GM12878 (cell line): ENCODE results near the gene OR13C3. TPM values are rescaled to one million over a fixed set of nuclear protein-coding genes. Genes with fewer than 3 reads are reported as not detected.

Experiments used
- ATAC-seq: fragments of 200-7000 bp; cut with Tn5 transposase; 3 replicates; pipeline ENCODE4 v1.9.1; 2020; ENCODE audit warnings: mild to moderate bottlenecking, moderate library complexity
- Bru-seq: library from RNA; stranded (reverse); fragments of 400-500 nt; gene quantifications from one replicate; lab custom pipeline; 2021; lab: Mats Ljungman, UMichigan
- BruChase-seq, 2 experiments: library from RNA; stranded (reverse); fragments of 400-500 nt; gene quantifications; one replicate each; lab custom pipeline; 2021; lab: Mats Ljungman, UMichigan
- BruUV-seq: library from RNA; stranded (reverse); fragments of 400-500 nt; replicated peaks from 2 replicates; lab custom pipeline; 2021; lab: Mats Ljungman, UMichigan
- CTCF ChIA-PET: fragments of 300-600 bp; sonication (Branson Sonifier 250); formaldehyde crosslinking; extraction: SDS; loops from one replicate; lab custom pipeline; 2021; ENCODE audit warnings: inconsistent platforms; lab: Yijun Ruan, JAX
- POLR2A ChIA-PET: fragments of 350-600 bp; formaldehyde crosslinking; extraction: SDS; loops from one replicate; lab custom pipeline; 2021; ENCODE audit warnings: inconsistent platforms; lab: Charles Lee
- RAD21 ChIA-PET: fragments of 300-600 bp; sonication (Branson Sonifier 250); formaldehyde crosslinking; loops from one replicate; lab custom pipeline; 2023; ENCODE audit warnings: antibody characterized with exemption; ENCODE audit not compliant: unreplicated experiment; lab: Charles Lee
- SMC1A ChIA-PET: fragments of 300-600 bp; sonication (Branson Sonifier 250); formaldehyde crosslinking; loops from one replicate; lab custom pipeline; 2023; ENCODE audit not compliant: unreplicated experiment, uncharacterized antibody; lab: Charles Lee
- DNase-seq: peaks from one replicate; pipeline ENCODE4 v3.0.0-alpha.2; 2011; ENCODE audit warnings: low read depth, low spot score
- FAIRE-seq: peaks from 3 replicates; lab custom pipeline; 2011; peaks lifted over from hg19 to GRCh38; lab: Jason Lieb, UNC
- H2AFZ ChIP-seq: 2 replicates; pipeline ENCODE4 v1.6.0; 2011; ENCODE audit warnings: low read depth, low read length, control low read depth; ENCODE audit not compliant: control insufficient read depth
- H3K27ac ChIP-seq: 2 replicates; pipeline ENCODE4 v1.5.1; 2011; ENCODE audit warnings: control low read depth; ENCODE audit not compliant: control insufficient read depth, insufficient read depth
- H3K27me3 ChIP-seq, 2 experiments: replicated peaks in 1 of 2; 2 replicates each; pipeline versions ENCODE4 v1.6.0 to v1.6.1; 2011; ENCODE audit warnings: low read length in 1 of 2; ENCODE audit not compliant: control insufficient read depth in 2 of 2, insufficient read depth in 2 of 2
- H3K36me3 ChIP-seq, 2 experiments: 2 replicates each; pipeline ENCODE4 v1.5.1; 2011; ENCODE audit warnings: low read length in 1 of 2; ENCODE audit not compliant: control insufficient read depth in 2 of 2, insufficient read depth in 2 of 2
- H3K4me1 ChIP-seq: 2 replicates; pipeline ENCODE4 v1.6.1; 2011; ENCODE audit warnings: mild to moderate bottlenecking, low read length, moderate library complexity, mixed read lengths; ENCODE audit not compliant: control insufficient read depth, insufficient read depth
- H3K4me2 ChIP-seq: 2 replicates; pipeline ENCODE4 v1.6.0; 2011; ENCODE audit warnings: control low read depth; ENCODE audit not compliant: control insufficient read depth, insufficient read depth
- H3K4me3 ChIP-seq: fragments of 200-600 bp; sonication (generic); 2 replicates; pipeline ENCODE4 v1.5.1; 2016
- H3K79me2 ChIP-seq: 2 replicates; pipeline ENCODE4 v1.6.0; 2011; ENCODE audit warnings: low read length; ENCODE audit not compliant: control insufficient read depth, insufficient read depth
- H3K9ac ChIP-seq: 2 replicates; pipeline ENCODE4 v1.8.0; 2011; ENCODE audit warnings: low read length, control low read depth, mixed read lengths; ENCODE audit not compliant: control insufficient read depth, insufficient read depth
- H3K9me3 ChIP-seq: replicated peaks from 3 replicates; pipeline ENCODE4 v1.5.1; 2011; ENCODE audit warnings: mild to moderate bottlenecking, low read length; ENCODE audit not compliant: control insufficient read depth, insufficient read depth
- H4K20me1 ChIP-seq: 2 replicates; pipeline ENCODE4 v1.6.0; 2011; ENCODE audit not compliant: control insufficient read depth, insufficient read depth
- ASH2L ChIP-seq: fragments of 300-600, 200-600 bp; sonication (generic); IDR thresholded peaks from 2 replicates; pipeline ENCODE4 v1.6.1; 2017; ENCODE audit warnings: low read depth, mild to moderate bottlenecking, borderline replicate concordance
- BCL11A ChIP-seq: IDR thresholded peaks from 2 replicates; pipeline ENCODE4 v1.6.1; 2011; ENCODE audit warnings: low read depth, low read length
- JUNB ChIP-seq: IDR thresholded peaks from 2 replicates; pipeline ENCODE4 v1.6.1; 2016; ENCODE audit warnings: antibody characterized with exemption, mild to moderate bottlenecking
- MXI1 ChIP-seq: fragments of 150-350 bp; IDR thresholded peaks from 2 replicates; pipeline ENCODE4 v1.6.1; 2011; ENCODE audit warnings: low read depth, mild to moderate bottlenecking, inconsistent platforms, low read length, improper control_type of control experiment
- NR2C2 ChIP-seq: IDR thresholded peaks from 2 replicates; pipeline ENCODE4 v1.6.1; 2011; ENCODE audit warnings: borderline replicate concordance, low read depth; ENCODE audit not compliant: control insufficient read depth, insufficient read length
- RAD21 ChIP-seq: IDR thresholded peaks from 2 replicates; pipeline ENCODE4 v1.6.1; 2011; ENCODE audit warnings: mild to moderate bottlenecking, low read depth, low read length, moderate library complexity; ENCODE audit not compliant: insufficient read depth
- RELA ChIP-seq: fragments of 450-650 bp; IDR thresholded peaks from 2 replicates; pipeline ENCODE4 v1.8.0; 2014; ENCODE audit warnings: borderline replicate concordance; ENCODE audit not compliant: partially characterized antibody
- SPI1 ChIP-seq: IDR thresholded peaks from 2 replicates; pipeline ENCODE4 v1.6.1; 2011; ENCODE audit warnings: low read depth, mild to moderate bottlenecking, low read length, moderate library complexity, borderline replicate concordance; ENCODE audit not compliant: insufficient read depth
- SREBF2 ChIP-seq: IDR thresholded peaks from 2 replicates; pipeline ENCODE4 v1.6.1; 2012; ENCODE audit warnings: mild to moderate bottlenecking, low read length
- SUPT20H ChIP-seq: IDR thresholded peaks from 2 replicates; pipeline ENCODE4 v1.6.1; 2011; ENCODE audit warnings: low read depth, mild to moderate bottlenecking, low read length, moderate library complexity, borderline replicate concordance; ENCODE audit not compliant: control insufficient read depth
- ZZZ3 ChIP-seq: IDR thresholded peaks from 2 replicates; pipeline ENCODE4 v1.6.1; 2011; ENCODE audit warnings: low read depth; ENCODE audit not compliant: control insufficient read depth, insufficient read length
- WGBS: methylation state at CpG from one replicate; pipeline ENCODE4 v1.1.6; 2016; ENCODE audit warnings: low lambda C conversion rate; ENCODE audit not compliant: insufficient replicate concordance, insufficient coverage; ENCODE audit errors: missing lambda C conversion rate; 5-methylcytosine and 5-hydroxymethylcytosine counted together
- in situ Hi-C: fragments of 300-500 bp; cut with MboI; formaldehyde crosslinking; loops from 9 replicates; pipeline ENCODE4 v1.14.3; 2018; ENCODE audit warnings: mixed read lengths
- intact Hi-C: fragments of 100-400 bp; cut with micrococcal nuclease; formaldehyde crosslinking; loops from one replicate; pipeline ENCODE4 v1.14.2; 2022; ENCODE audit not compliant: unreplicated experiment
- long read RNA-seq, 2 experiments: library from polyadenylated mRNA; unstranded; transcript quantifications; one replicate each; pipeline ENCODE4 v2.0.0, GENCODE V29; 2019 to 2020
- polyA minus RNA-seq, 3 experiments: library from RNA; depleted of rRNA, polyadenylated mRNA; stranded (reverse); fragments of >200 nt; gene quantifications; 2 replicates each; pipeline ENCODE4 v1.2.3, GENCODE V29; 2011
- polyA plus RNA-seq, 11 experiments: library from polyadenylated mRNA; depleted of rRNA in 4 of 11; unstranded in 6 of 11; stranded (reverse) in 5 of 11; fragments of >200 nt; fragmentation: Nextera tagmentation in 4 of 11; fragmentation: Illumina TruSeq in 1 of 11; extraction: Ambion mirVana in 4 of 11; extraction: Trizol in 1 of 11; gene quantifications; 1 replicate in 1 of 11; 2 replicates in 10 of 11; pipeline versions ENCODE4 v1.2.1 to v1.2.3, GENCODE V29; 2011 to 2016; ENCODE audit warnings: inconsistent platforms in 2 of 11, missing spikeins in 2 of 11, low read depth in 1 of 11
- total RNA-seq, 4 experiments: library from RNA; depleted of rRNA in 3 of 4; stranded (reverse); fragments of >200 nt in 3 of 4; fragmentation: Illumina TruSeq in 1 of 4; extraction: Trizol in 1 of 4; gene quantifications; 2 replicates each; pipeline versions ENCODE4 v1.2.1 to v1.2.3, GENCODE V29; 2013 to 2021
- TF ChIP-seq, protein P1 (sequence below): fragments of 450-650 bp; formaldehyde crosslinking; IDR thresholded peaks from 2 replicates; pipeline ENCODE4 v1.4.0; 2020; ENCODE audit warnings: mild to moderate bottlenecking, moderate library complexity
- TF ChIP-seq, protein P2 (sequence below): IDR thresholded peaks from 2 replicates; pipeline ENCODE4 v1.6.1; 2011; ENCODE audit warnings: borderline replicate concordance, low read depth, mild to moderate bottlenecking, moderate library complexity, mixed read lengths, low read length; ENCODE audit not compliant: insufficient read depth; ENCODE audit errors: extremely low read length
- TF ChIP-seq, protein P3 (sequence below): fragments of 450-650 bp; IDR thresholded peaks from 2 replicates; pipeline ENCODE4 v1.6.1; 2017; ENCODE audit warnings: mild to moderate bottlenecking

The OR13C3 gene
- total RNA-seq (2013; cell fraction: nucleolus; rRNA removed), result 0.90 and 1.3 TPM in 2 replicates
- total RNA-seq (2014; rRNA removed) (not detected in 2 replicates), total RNA-seq (2014; rRNA removed; fragmentation: Illumina TruSeq; extraction: Trizol) (not detected in 2 replicates), total RNA-seq (2021) (not detected in 2 replicates), polyA plus RNA-seq (2011; rRNA removed) (0.87 and 1.1 TPM in 2 replicates), polyA plus RNA-seq (2014; fragmentation: Illumina TruSeq; extraction: Trizol) (not detected in 2 replicates), polyA plus RNA-seq (2014; fragmentation: Nextera tagmentation; extraction: Ambion mirVana) (not detected), polyA plus RNA-seq (2014; rRNA removed) (not detected in 2 replicates), polyA plus RNA-seq (2016; fragmentation: Nextera tagmentation; extraction: Ambion mirVana) (not detected), polyA minus RNA-seq (2011; rRNA and poly(A)+ RNA removed) (23.0 and 24.1 TPM in 2 replicates), Bru-seq, nascent RNA (percentile 36 among the genes with signal in this experiment), BruChase-seq, experiment 1, labeled RNA remaining after a 6-hour chase (percentile 48 among the genes with signal in this experiment), BruChase-seq, experiment 2, labeled RNA remaining after a 2-hour chase (percentile 49 among the genes with signal in this experiment)
- polyA plus RNA-seq (2011; ENCODE audit: low read depth), result not detected
- 0.06 and 0.08 TPM in 2 replicates for polyA plus RNA-seq (2011; cell fraction: cytosol; rRNA removed)
- polyA plus RNA-seq (2011; cell fraction: nucleus; rRNA removed), result 2.8 and 2.9 TPM in 2 replicates
- polyA plus RNA-seq (2012), result not detected in 2 replicates
- not detected in 2 replicates for polyA minus RNA-seq (2011; cell fraction: cytosol; rRNA and poly(A)+ RNA removed)
- 25.1 and 38.0 TPM in 2 replicates for polyA minus RNA-seq (2011; cell fraction: nucleus; rRNA and poly(A)+ RNA removed)
- long read RNA-seq, experiment 1, result 0 reads
- long read RNA-seq, experiment 2, partial matches to known transcripts, result 0 of 5 reads
- long read RNA-seq, experiment 2, other reads (novel, unspliced or antisense), result 5 of 5 reads

DNA sequence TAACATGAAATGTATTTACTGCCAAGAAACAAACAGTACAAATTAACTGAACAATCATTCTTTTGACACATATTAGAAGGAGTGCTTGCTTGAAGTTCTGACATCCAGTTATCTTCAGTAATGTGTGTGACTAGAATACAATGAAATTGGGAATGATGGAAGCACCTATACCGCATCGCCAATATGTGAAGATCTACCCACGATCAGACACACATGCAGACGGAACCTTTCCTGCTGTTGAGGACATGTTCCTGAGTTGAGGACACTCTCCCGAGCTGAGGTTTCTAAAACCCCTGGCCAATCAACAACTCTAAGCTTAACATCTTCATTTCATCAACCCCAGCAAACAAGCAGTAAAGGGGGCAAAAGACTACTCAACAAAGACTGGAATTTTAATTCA is at the start of gene OR13C3:
TSS of gene OR13C3 (minus strand) at position 101 of the 400 bp plus-strand sequence. CDS start 133 bp downstream, outside the sequence.
- Histone ChIP-seq H2AFZ (no peak within 1 kb of the TSS), H3K79me2 (no peaks in the 10 kb centered on the region), H3K9me3 (no peaks in the 10 kb centered on the region), H3K4me1 (no peaks in the 10 kb centered on the region), H3K4me2 (no peak within 1 kb of the TSS), H3K36me3 (no peaks in the 10 kb centered on the region), H4K20me1 (no peaks in the 10 kb centered on the region), H3K27me3 (no peaks in the 10 kb centered on the region), H3K4me3 (no peak within 1 kb of the TSS), H3K9ac (no peak within 1 kb of the TSS), H3K27ac (no peak within 1 kb of the TSS)
- FAIRE-seq, result no peak
- intact Hi-C loops, result no loop called here
- ChIA-PET RAD21 (no interaction called here), POLR2A (interaction anchor here (0.6 kb wide), 1 partner anchor 454 kb away, joined by 6 read pairs; no protein-coding TSS in a partner anchor), SMC1A (no interaction called here), CTCF (interaction anchor here (1.3 kb wide), 1 partner anchor 42 kb away, joined by 4 read pairs; no protein-coding TSS in a partner anchor)
- ATAC-seq, result no peak
- WGBS, result 62% methylated on average over 5 of the region's 5 CpGs
- no TSS peak for BruUV-seq
- in situ Hi-C loops, result no loop called here
- no peak for DNase-seq
- TF ChIP-seq RAD21, result no peak
- no peak for TF ChIP-seq ASH2L
- TF ChIP-seq BCL11A, result no peak
- TF ChIP-seq, protein P1, sequence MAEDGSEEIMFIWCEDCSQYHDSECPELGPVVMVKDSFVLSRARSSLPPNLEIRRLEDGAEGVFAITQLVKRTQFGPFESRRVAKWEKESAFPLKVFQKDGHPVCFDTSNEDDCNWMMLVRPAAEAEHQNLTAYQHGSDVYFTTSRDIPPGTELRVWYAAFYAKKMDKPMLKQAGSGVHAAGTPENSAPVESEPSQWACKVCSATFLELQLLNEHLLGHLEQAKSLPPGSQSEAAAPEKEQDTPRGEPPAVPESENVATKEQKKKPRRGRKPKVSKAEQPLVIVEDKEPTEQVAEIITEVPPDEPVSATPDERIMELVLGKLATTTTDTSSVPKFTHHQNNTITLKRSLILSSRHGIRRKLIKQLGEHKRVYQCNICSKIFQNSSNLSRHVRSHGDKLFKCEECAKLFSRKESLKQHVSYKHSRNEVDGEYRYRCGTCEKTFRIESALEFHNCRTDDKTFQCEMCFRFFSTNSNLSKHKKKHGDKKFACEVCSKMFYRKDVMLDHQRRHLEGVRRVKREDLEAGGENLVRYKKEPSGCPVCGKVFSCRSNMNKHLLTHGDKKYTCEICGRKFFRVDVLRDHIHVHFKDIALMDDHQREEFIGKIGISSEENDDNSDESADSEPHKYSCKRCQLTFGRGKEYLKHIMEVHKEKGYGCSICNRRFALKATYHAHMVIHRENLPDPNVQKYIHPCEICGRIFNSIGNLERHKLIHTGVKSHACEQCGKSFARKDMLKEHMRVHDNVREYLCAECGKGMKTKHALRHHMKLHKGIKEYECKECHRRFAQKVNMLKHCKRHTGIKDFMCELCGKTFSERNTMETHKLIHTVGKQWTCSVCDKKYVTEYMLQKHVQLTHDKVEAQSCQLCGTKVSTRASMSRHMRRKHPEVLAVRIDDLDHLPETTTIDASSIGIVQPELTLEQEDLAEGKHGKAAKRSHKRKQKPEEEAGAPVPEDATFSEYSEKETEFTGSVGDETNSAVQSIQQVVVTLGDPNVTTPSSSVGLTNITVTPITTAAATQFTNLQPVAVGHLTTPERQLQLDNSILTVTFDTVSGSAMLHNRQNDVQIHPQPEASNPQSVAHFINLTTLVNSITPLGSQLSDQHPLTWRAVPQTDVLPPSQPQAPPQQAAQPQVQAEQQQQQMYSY (CRISPR knock-in tag), result no peak
- TF ChIP-seq, protein P2, sequence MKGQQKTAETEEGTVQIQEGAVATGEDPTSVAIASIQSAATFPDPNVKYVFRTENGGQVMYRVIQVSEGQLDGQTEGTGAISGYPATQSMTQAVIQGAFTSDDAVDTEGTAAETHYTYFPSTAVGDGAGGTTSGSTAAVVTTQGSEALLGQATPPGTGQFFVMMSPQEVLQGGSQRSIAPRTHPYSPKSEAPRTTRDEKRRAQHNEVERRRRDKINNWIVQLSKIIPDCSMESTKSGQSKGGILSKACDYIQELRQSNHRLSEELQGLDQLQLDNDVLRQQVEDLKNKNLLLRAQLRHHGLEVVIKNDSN, result no peak
- TF ChIP-seq RELA, result no peak
- TF ChIP-seq SREBF2, result no peak
- no peak for TF ChIP-seq NR2C2
- no peak for TF ChIP-seq MXI1
- no peak for TF ChIP-seq JUNB
- no peak for TF ChIP-seq ZZZ3
- TF ChIP-seq SPI1, result no peak
- TF ChIP-seq SUPT20H, result no peak
- TF ChIP-seq, protein P3, sequence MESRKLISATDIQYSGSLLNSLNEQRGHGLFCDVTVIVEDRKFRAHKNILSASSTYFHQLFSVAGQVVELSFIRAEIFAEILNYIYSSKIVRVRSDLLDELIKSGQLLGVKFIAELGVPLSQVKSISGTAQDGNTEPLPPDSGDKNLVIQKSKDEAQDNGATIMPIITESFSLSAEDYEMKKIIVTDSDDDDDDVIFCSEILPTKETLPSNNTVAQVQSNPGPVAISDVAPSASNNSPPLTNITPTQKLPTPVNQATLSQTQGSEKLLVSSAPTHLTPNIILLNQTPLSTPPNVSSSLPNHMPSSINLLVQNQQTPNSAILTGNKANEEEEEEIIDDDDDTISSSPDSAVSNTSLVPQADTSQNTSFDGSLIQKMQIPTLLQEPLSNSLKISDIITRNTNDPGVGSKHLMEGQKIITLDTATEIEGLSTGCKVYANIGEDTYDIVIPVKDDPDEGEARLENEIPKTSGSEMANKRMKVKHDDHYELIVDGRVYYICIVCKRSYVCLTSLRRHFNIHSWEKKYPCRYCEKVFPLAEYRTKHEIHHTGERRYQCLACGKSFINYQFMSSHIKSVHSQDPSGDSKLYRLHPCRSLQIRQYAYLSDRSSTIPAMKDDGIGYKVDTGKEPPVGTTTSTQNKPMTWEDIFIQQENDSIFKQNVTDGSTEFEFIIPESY, result no peak
